ENCODE results near the gene C10orf143. TPM values are rescaled to one million over a fixed set of nuclear protein-coding genes. Genes with fewer than 3 reads are reported as not detected.
A peak's percentile ranks its signal among the peaks of the same experiment; 100 is the strongest.

The C10orf143 gene
- total and polyA plus RNA-seq, 2 of the 8 experiments (the other 6 are each of a cell fraction or from before 2014, with no cell fraction given), result 1.6 to 2.0 TPM

DNA sequence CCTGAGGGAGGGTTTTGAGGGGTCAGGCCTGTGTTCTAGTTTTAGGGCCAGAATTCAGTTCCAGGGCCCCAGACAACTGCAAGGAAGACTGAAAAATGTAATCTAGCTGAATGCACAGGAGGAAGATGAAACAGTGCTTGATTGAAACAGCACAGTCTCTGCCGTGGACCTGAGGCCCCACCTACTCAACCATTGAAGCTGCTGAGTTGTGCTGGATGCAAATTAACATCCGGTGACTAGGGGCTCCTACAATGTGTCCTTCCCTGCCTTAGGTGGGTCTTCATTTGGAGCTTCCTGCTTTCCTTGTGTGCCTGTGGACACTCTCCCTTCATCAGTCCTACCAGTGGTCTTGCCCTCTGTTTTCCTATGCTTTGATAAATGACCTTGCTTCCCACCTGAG, 31.2 kb upstream of the C10orf143 start:
- Histone ChIP-seq H2BK12ac (ENCODE audit: low read depth, low read length) (no peak overlapping the region), H3K23ac (ENCODE audit: insufficient read length) (no peak overlapping the region), H2BK120ac (replicated peaks; ENCODE audit: low read depth, low read length) (no peak overlapping the region), H3K4me1 (replicated peaks in 1 of 4; ENCODE audit: control insufficient read depth in 3 of 4, insufficient read depth in 4 of 4, low read length in 3 of 4) (peaks cover 2 to 5% (median 3%) of the 10 kb centered on the region in 4 experiments; a peak in 5 of 7 replicates), H3K9ac (replicated peaks in 1 of 4; ENCODE audit: extremely low read depth in 1 of 4, low read depth in 3 of 4, low read length in 3 of 4) (no peak overlapping the region), H3K4ac (replicated peaks; ENCODE audit: insufficient read length, low read depth, low read length) (no peak overlapping the region), H4K91ac (replicated peaks; ENCODE audit: insufficient read length, low read length) (no peak overlapping the region), H3K27ac (ENCODE audit: low read depth, low read length) (no peak overlapping the region), H4K5ac (ENCODE audit: insufficient read length, low read depth, low read length) (no peak overlapping the region), H3K4me2 (ENCODE audit: insufficient read depth in 1 of 2, low read depth in 2 of 2, low read length in 2 of 2) (no peak overlapping the region), H3K23me2 (ENCODE audit: low read depth, low read length) (peaks cover 8% of the 10 kb centered on the region; the same call in 1 of the 2 replicates), H2BK20ac (ENCODE audit: low read length) (no peak overlapping the region), H2AFZ (ENCODE audit: low read length) (no peak overlapping the region), H4K8ac (ENCODE audit: extremely low read depth, insufficient read depth, low read length) (no peak overlapping the region), H3K27me3 (replicated peaks in 1 of 4; ENCODE audit: control insufficient read depth in 3 of 4, extremely low read depth in 1 of 4, insufficient read depth in 3 of 4, low read length in 3 of 4) (no peaks in the 10 kb centered on the region), H3K79me2 (ENCODE audit: control insufficient read depth in 1 of 2, insufficient read depth in 2 of 2, low read length in 2 of 2) (peaks cover 26 to 93% of the 10 kb centered on the region in 2 experiments), H3K36me3 (ENCODE audit: control insufficient read depth in 2 of 4, insufficient read depth in 4 of 4, low read length in 3 of 4) (peaks cover 3 to 12% (median 5%) of the 10 kb centered on the region in 4 experiments; a peak in 6 of 8 replicates), H3K14ac (ENCODE audit: insufficient read length) (no peak overlapping the region), H4K20me1 (replicated peaks in 1 of 2; ENCODE audit: control insufficient read depth in 1 of 2, insufficient read depth in 2 of 2, low read length in 2 of 2) (peaks cover 8 to 26% of the 10 kb centered on the region in 2 experiments), H3K9me3 (ENCODE audit: insufficient read depth in 2 of 2, low read depth in 1 of 2, low read length in 1 of 2) (no peaks in the 10 kb centered on the region), H3K56ac (replicated peaks; ENCODE audit: insufficient read length, low read depth, low read length) (no peak overlapping the region), H3K79me1 (ENCODE audit: low read depth, low read length) (peaks cover 2% of the 10 kb centered on the region; the same call in 1 of the 2 replicates), H2BK15ac (ENCODE audit: low read length) (no peak overlapping the region), H2AK5ac (ENCODE audit: low read depth, low read length) (no peak overlapping the region), H3K18ac (ENCODE audit: extremely low read depth, low read length) (no peak overlapping the region), H2BK5ac (ENCODE audit: low read depth, low read length) (0 out of 2 replicates have a peak overlapping the region, but pooled peaks have one; percentile 7), H3K4me3 (ENCODE audit: extremely low read depth in 1 of 4, insufficient read depth in 2 of 4, low read depth in 3 of 4, low read length in 4 of 4) (no peak overlapping the region)
- ChIA-PET CTCF (ENCODE audit: partially characterized antibody) (interaction anchor here (0.7 to 1.7 kb wide), 3 partner anchors 15 to 191 kb away, joined by 3 read pairs; no protein-coding TSS in a partner anchor), POLR2A (ENCODE audit: partially characterized antibody) (interaction anchor here (0.8 to 1.0 kb wide), 2 partner anchors 16 to 32 kb away, joined by 3 to 4 read pairs; no protein-coding TSS in a partner anchor)
- DNase-seq (ENCODE audit: low read depth in 1 of 2, low spot score in 2 of 2) (no peak), FAIRE-seq (no peak)
- WGBS, 2 experiments (ENCODE audit: extremely low coverage in 1 of 2, insufficient coverage in 1 of 2, insufficient read length in 1 of 2, insufficient replicate concordance in 2 of 2, low coverage in 1 of 2, low lambda C conversion rate in 2 of 2, missing lambda C conversion rate in 1 of 2), result 82% methylated on average over 2 of the region's 2 CpGs; no CpG with 5 or more reads in 1 of the 2 experiments
- no peak for TF ChIP-seq SP4 (IDR thresholded peaks at IDR 0.05; ENCODE audit: low read length)
- TF ChIP-seq SIRT6 (IDR thresholded peaks at IDR 0.05; ENCODE audit: low read length), result no peak
- no peak for TF ChIP-seq HDAC2 (IDR thresholded peaks at IDR 0.05; ENCODE audit: borderline replicate concordance in 1 of 2, low read depth in 2 of 2, low read length in 2 of 2)
- TF ChIP-seq TAF7 (optimal IDR thresholded peaks at IDR 0.05; ENCODE audit: borderline replicate concordance, low read depth, low read length), result no peak
- no peak for TF ChIP-seq JUND (IDR thresholded peaks at IDR 0.05; ENCODE audit: low read length)
- no peak for TF ChIP-seq BRCA1 (IDR thresholded peaks at IDR 0.05; ENCODE audit: low read depth, low read length)
- TF ChIP-seq EP300 (IDR thresholded peaks at IDR 0.05; ENCODE audit: borderline replicate concordance in 1 of 2, low read depth in 2 of 2, low read length in 2 of 2), result no peak
- TF ChIP-seq, protein P1, sequence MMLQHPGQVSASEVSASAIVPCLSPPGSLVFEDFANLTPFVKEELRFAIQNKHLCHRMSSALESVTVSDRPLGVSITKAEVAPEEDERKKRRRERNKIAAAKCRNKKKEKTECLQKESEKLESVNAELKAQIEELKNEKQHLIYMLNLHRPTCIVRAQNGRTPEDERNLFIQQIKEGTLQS (IDR thresholded peaks at IDR 0.05; ENCODE audit: insufficient read depth, low read depth, low read length), result no peak
- TF ChIP-seq EZH2 (IDR thresholded peaks at IDR 0.05; ENCODE audit: low read depth, low read length, severe bottlenecking), result no peak
- no peak for TF ChIP-seq CBX8 (IDR thresholded peaks at IDR 0.05; ENCODE audit: borderline replicate concordance, low read depth, low read length)
- TF ChIP-seq GTF2F1 (IDR thresholded peaks at IDR 0.05; ENCODE audit: borderline replicate concordance, low read depth, low read length), result no peak
- no peak for TF ChIP-seq GABPA (IDR thresholded peaks at IDR 0.05; ENCODE audit: borderline replicate concordance, insufficient read depth, low read length)

Measured in H1 (cell line).